ENCODE results near the gene DCAF8. TPM values are rescaled to one million over a fixed set of nuclear protein-coding genes. Genes with fewer than 3 reads are reported as not detected.

DCAF8 gene
- total RNA-seq, 1 experiment from 2014 or later = 126 TPM

DNA sequence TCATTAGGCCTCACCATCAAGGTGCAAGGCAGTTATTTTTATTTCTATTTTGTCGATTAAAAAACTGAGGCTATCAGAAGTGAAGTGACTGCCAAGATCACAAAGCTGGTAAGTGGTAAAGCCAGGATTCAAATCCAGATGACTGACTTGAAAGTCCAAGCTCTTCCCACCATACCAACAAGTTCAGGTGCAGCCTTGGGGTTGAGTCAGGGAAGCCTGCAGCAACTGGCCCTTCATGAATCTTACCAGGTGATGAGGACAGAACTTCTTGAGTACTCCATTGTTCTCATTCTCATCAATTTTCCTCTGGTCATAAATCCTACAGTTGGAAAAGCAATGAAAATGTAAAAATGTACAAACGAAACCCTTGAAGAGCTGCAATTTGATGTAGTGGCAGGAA, 37.0 kb downstream of the DCAF8 start:
- Mint-ChIP-seq H3K36me3 (ENCODE audit: insufficient read depth, unreplicated experiment) (peaks cover 16% of the 10 kb centered on the region), H3K4me3 (ENCODE audit: low read depth, unreplicated experiment) (no peak overlapping the region), H3K27ac (ENCODE audit: unreplicated experiment) (no peak overlapping the region), H3K4me1 (ENCODE audit: low read depth, unreplicated experiment) (no peaks in the 10 kb centered on the region), H3K9me3 (ENCODE audit: low read depth, unreplicated experiment) (no peaks in the 10 kb centered on the region), H3K27me3 (ENCODE audit: unreplicated experiment) (no peaks in the 10 kb centered on the region)
- TF ChIP-seq, protein P1, sequence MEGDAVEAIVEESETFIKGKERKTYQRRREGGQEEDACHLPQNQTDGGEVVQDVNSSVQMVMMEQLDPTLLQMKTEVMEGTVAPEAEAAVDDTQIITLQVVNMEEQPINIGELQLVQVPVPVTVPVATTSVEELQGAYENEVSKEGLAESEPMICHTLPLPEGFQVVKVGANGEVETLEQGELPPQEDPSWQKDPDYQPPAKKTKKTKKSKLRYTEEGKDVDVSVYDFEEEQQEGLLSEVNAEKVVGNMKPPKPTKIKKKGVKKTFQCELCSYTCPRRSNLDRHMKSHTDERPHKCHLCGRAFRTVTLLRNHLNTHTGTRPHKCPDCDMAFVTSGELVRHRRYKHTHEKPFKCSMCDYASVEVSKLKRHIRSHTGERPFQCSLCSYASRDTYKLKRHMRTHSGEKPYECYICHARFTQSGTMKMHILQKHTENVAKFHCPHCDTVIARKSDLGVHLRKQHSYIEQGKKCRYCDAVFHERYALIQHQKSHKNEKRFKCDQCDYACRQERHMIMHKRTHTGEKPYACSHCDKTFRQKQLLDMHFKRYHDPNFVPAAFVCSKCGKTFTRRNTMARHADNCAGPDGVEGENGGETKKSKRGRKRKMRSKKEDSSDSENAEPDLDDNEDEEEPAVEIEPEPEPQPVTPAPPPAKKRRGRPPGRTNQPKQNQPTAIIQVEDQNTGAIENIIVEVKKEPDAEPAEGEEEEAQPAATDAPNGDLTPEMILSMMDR (IDR thresholded peaks at IDR 0.05; ENCODE audit: unreplicated experiment) = no peak
- intact Hi-C loops (cut with micrococcal nuclease; ENCODE audit: unreplicated experiment) = no loop called here
- no peak for DNase-seq
- no TSS peak for BruUV-seq (replicated peaks)
- CTCF ChIA-PET = interaction anchor here (0.6 to 1.1 kb wide), 3 partner anchors 23 to 32 kb away, joined by 3 to 7 read pairs (median 3); no protein-coding TSS in a partner anchor

DNA sequence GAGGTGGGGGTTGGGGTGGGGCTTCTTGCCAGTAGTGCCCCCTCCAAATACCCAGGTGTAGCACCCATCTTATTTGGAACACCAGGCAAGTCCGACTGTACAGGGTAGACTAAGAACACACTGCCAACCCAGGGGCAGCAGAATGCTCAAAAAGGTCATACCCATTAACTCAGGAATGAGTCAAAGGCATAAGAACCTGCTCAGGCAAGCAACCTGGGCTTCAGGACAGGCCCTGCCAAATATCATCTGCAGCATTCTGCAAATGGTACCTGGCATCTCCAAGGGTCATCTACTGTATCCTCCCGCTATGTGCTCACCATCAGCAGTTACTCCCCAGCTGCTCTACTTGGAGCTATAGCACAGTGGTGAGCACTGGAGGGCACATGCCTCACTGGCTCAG, 37.7 kb downstream of the DCAF8 start:
- CTCF ChIA-PET = interaction anchor here (1.1 kb wide), 1 partner anchor 31 kb away, joined by 3 read pairs; no protein-coding TSS in a partner anchor
- DNase-seq = no peak
- Mint-ChIP-seq H3K36me3 (ENCODE audit: insufficient read depth, unreplicated experiment) (peaks cover 11% of the 10 kb centered on the region), H3K9me3 (ENCODE audit: low read depth, unreplicated experiment) (no peaks in the 10 kb centered on the region), H3K27me3 (ENCODE audit: unreplicated experiment) (no peaks in the 10 kb centered on the region), H3K27ac (ENCODE audit: unreplicated experiment) (no peak overlapping the region), H3K4me1 (ENCODE audit: low read depth, unreplicated experiment) (no peaks in the 10 kb centered on the region), H3K4me3 (ENCODE audit: low read depth, unreplicated experiment) (no peak overlapping the region)
- no TSS peak for BruUV-seq (replicated peaks)
- intact Hi-C loops (cut with micrococcal nuclease; ENCODE audit: unreplicated experiment) = no loop called here
- TF ChIP-seq, protein P1 (IDR thresholded peaks at IDR 0.05; ENCODE audit: unreplicated experiment) = no peak

DNA sequence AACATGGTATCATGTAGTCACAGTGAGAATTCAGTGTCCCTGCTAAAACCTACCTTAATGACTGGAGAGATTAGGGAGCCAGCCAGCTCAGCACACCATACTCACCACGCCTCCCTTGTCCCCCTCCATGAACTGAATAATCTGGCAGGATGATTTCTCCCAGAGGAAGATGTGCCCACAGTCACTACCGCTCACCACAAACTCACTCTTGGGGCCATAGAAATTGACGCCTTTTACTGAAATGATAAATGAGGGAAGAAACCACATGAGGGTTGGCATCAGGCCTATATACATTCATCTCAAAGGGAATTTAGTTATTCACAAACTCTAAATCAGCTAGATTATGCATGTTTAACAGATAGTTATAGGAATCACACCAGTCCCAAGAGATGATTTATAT, 39.8 kb downstream of the DCAF8 start:
- H3K4me1 Mint-ChIP-seq (ENCODE audit: low read depth, unreplicated experiment) = no peaks in the 10 kb centered on the region
- no TSS peak for BruUV-seq (replicated peaks)
- intact Hi-C loops (cut with micrococcal nuclease; ENCODE audit: unreplicated experiment) = no loop called here
- H3K9me3 Mint-ChIP-seq (ENCODE audit: low read depth, unreplicated experiment) = no peaks in the 10 kb centered on the region
- H3K27me3 Mint-ChIP-seq (ENCODE audit: unreplicated experiment) = no peaks in the 10 kb centered on the region
- CTCF ChIA-PET = interaction anchor here (0.6 to 1.3 kb wide), 3 partner anchors 29 to 898 kb away, joined by 3 to 4 read pairs (median 3); no protein-coding TSS in a partner anchor
- no peak overlapping the region for H3K4me3 Mint-ChIP-seq (ENCODE audit: low read depth, unreplicated experiment)
- H3K36me3 Mint-ChIP-seq (ENCODE audit: insufficient read depth, unreplicated experiment) = peaks cover 7% of the 10 kb centered on the region
- no peak for DNase-seq
- H3K27ac Mint-ChIP-seq (ENCODE audit: unreplicated experiment) = no peak overlapping the region
- TF ChIP-seq, protein P1 (IDR thresholded peaks at IDR 0.05; ENCODE audit: unreplicated experiment) = no peak

DNA sequence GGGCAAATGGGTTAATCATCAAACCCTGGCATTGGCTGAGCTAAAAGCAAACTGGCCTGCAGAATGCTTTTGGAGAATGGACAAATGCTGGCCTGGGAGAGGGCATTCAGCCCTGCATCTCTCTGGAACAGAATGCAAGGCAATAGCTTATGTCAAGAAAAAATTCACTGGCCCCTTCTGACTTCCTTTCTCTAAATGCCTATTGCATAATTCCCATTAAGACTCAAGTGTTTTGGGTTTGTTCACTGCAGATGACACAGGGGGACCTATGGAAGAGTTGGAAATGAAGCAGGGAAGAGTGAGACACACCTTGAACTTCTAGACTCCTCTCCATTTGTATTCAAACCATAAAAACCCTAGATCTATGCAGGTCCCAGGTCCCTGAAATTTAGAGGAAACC, 41.3 kb downstream of the DCAF8 start:
- no peak for DNase-seq
- no peak overlapping the region for H3K27ac Mint-ChIP-seq (ENCODE audit: unreplicated experiment)
- H3K27me3 Mint-ChIP-seq (ENCODE audit: unreplicated experiment) = no peaks in the 10 kb centered on the region
- no TSS peak for BruUV-seq (replicated peaks)
- no peaks in the 10 kb centered on the region for H3K9me3 Mint-ChIP-seq (ENCODE audit: low read depth, unreplicated experiment)
- peaks cover 18% of the 10 kb centered on the region for H3K36me3 Mint-ChIP-seq (ENCODE audit: insufficient read depth, unreplicated experiment)
- CTCF ChIA-PET = interaction anchor here (4.2 kb wide), 1 partner anchor 29 kb away, joined by 92 read pairs; no protein-coding TSS in a partner anchor
- H3K4me1 Mint-ChIP-seq (ENCODE audit: low read depth, unreplicated experiment) = no peaks in the 10 kb centered on the region
- no peak overlapping the region for H3K4me3 Mint-ChIP-seq (ENCODE audit: low read depth, unreplicated experiment)
- TF ChIP-seq, protein P1 (IDR thresholded peaks at IDR 0.05; ENCODE audit: unreplicated experiment) = no peak
- intact Hi-C loops (cut with micrococcal nuclease; ENCODE audit: unreplicated experiment) = no loop called here
